Measurements from ENCODE around the gene CENPL.

The CENPL gene

GRCh38 chr1:173868266-173869020, 43.8 kb upstream of the CENPL start, which contains the start of gene ZBTB37 (continued):
- no peak for TF ChIP-seq ZNF560 (tag by site-specific recombination; IDR thresholded peaks at IDR 0.05; ENCODE audit: borderline replicate concordance)
- peak; percentile 84 for TF ChIP-seq ZNF610 (tag by site-specific recombination; IDR thresholded peaks at IDR 0.05; ENCODE audit: borderline replicate concordance)
- no peak for TF ChIP-seq ZNF555 (tag by site-specific recombination; conservative IDR thresholded peaks at IDR 0.05)
- peak; percentile 93 for TF ChIP-seq ZBTB8A (tag by site-specific recombination; IDR thresholded peaks at IDR 0.05)
- no peak for TF ChIP-seq ZNF830 (tag by site-specific recombination; IDR thresholded peaks at IDR 0.05; ENCODE audit: low read depth)
- peak; percentile 97 for TF ChIP-seq KLF16 (tag by site-specific recombination; IDR thresholded peaks at IDR 0.05)
- TF ChIP-seq ZNF501 (tag by site-specific recombination; IDR thresholded peaks at IDR 0.05): peak; percentile 81
- TF ChIP-seq ZNF426 (tag by site-specific recombination; IDR thresholded peaks at IDR 0.05): no peak
- no peak for TF ChIP-seq ZNF626 (tag by site-specific recombination; IDR thresholded peaks at IDR 0.05)
- TF ChIP-seq FEZF1 (tag by site-specific recombination; IDR thresholded peaks at IDR 0.05): peak; percentile 42; the same call in 1 of the 2 replicates
- no peak for TF ChIP-seq ZNF132 (tag by site-specific recombination; IDR thresholded peaks at IDR 0.05; ENCODE audit: borderline replicate concordance)
- peak; percentile 72 for TF ChIP-seq ZSCAN5A (tag by site-specific recombination; IDR thresholded peaks at IDR 0.05)
- TF ChIP-seq ZBTB17 (tag by site-specific recombination; IDR thresholded peaks at IDR 0.05): 0 out of 2 replicates have a peak, but pooled peaks have one; percentile 5
- no peak for TF ChIP-seq ZNF2 (tag by site-specific recombination; IDR thresholded peaks at IDR 0.05)
- TF ChIP-seq ZFHX2 (tag by site-specific recombination; conservative IDR thresholded peaks at IDR 0.05): peak; percentile 90
- TF ChIP-seq ZNF518A (tag by site-specific recombination; conservative IDR thresholded peaks at IDR 0.05; ENCODE audit: low read depth): peak; percentile 93
- peak; percentile 95 for TF ChIP-seq ZBTB10 (tag by site-specific recombination; IDR thresholded peaks at IDR 0.05)
- peak; percentile 40; the same call in 1 of the 2 replicates for TF ChIP-seq GFI1B (tag by site-specific recombination; IDR thresholded peaks at IDR 0.05)
- TF ChIP-seq ZEB2 (tag by site-specific recombination; IDR thresholded peaks at IDR 0.05): peak; percentile 84
- TF ChIP-seq ZFP37 (tag by site-specific recombination; IDR thresholded peaks at IDR 0.05): peak; percentile 83
- no peak for TF ChIP-seq ZBTB49 (tag by site-specific recombination; IDR thresholded peaks at IDR 0.05; ENCODE audit: low read depth)
- peak; percentile 67 for TF ChIP-seq PRDM1 (tag by site-specific recombination; IDR thresholded peaks at IDR 0.05)
- peak; percentile 100 for TF ChIP-seq BCL11B (tag by site-specific recombination; IDR thresholded peaks at IDR 0.05; ENCODE audit: low read depth)
- TF ChIP-seq ZNF394 (tag by site-specific recombination; IDR thresholded peaks at IDR 0.05; ENCODE audit: borderline replicate concordance): peak; percentile 79

Measured in HEK293 (cell line).